Gastroesophageal sphincter (tissue), 4 donors: ENCODE results near the gene DNAH9. TPM values are rescaled to one million over a fixed set of nuclear protein-coding genes. Genes with fewer than 3 reads are reported as not detected.
A peak's percentile ranks its signal among the peaks of the same experiment; 100 is the strongest.

ENCODE experiments used
- ATAC-seq: fragments of 150-250 bp; one replicate; pipeline ENCODE4 v1.9.1; 2016; ENCODE audit warnings: mild to moderate bottlenecking, moderate library complexity
- H3K27ac ChIP-seq, 4 donors: fragments of 200-600 bp; sonication (generic) in 3 of 4; 1 replicate in 3 of 4; 2 replicates in 1 of 4; pipeline ENCODE4 v1.5.1; 2016 to 2019
- H3K27me3 ChIP-seq: fragments of 200-600 bp; sonication (generic); one replicate; pipeline ENCODE4 v1.5.1; 2019
- H3K36me3 ChIP-seq, 2 donors: fragments of 200-600 bp; sonication (generic); one replicate each; pipeline ENCODE4 v1.5.1; 2019; ENCODE audit warnings: control low read depth in 1 of 2
- H3K4me1 ChIP-seq, 3 donors: fragments of 200-600 bp; sonication (generic); 1 replicate in 2 of 3; 2 replicates in 1 of 3; pipeline ENCODE4 v1.5.1; 2016 to 2019; ENCODE audit warnings: control low read depth in 2 of 3
- H3K4me3 ChIP-seq, 2 donors: fragments of 200-600 bp; sonication (generic); one replicate each; pipeline ENCODE4 v1.5.1; 2019; ENCODE audit warnings: mild to moderate bottlenecking in 1 of 2, moderate library complexity in 1 of 2
- H3K9me3 ChIP-seq, 3 donors: fragments of 200-600 bp; sonication (generic); one replicate each; pipeline ENCODE4 v1.5.1; 2017 to 2019; ENCODE audit warnings: control low read depth in 2 of 3
- CTCF ChIP-seq, 4 experiments: fragments of 200-600 bp in 2 of 4; fragments of 450-650 bp in 2 of 4; sonication (generic) in 1 of 4; IDR thresholded peaks; one replicate each; pipeline ENCODE4 v1.5.1; 2017 to 2019; ENCODE audit warnings: antibody characterized with exemption in 4 of 4, mild to moderate bottlenecking in 2 of 4, moderate library complexity in 2 of 4
- EP300 ChIP-seq: sonication (generic); formaldehyde crosslinking; IDR thresholded peaks from one replicate; pipeline ENCODE4 v1.6.1; 2017; ENCODE audit warnings: antibody characterized with exemption, mild to moderate bottlenecking
- POLR2A ChIP-seq, 2 donors: fragments of 450-650 bp; IDR thresholded peaks; one replicate each; pipeline ENCODE4 v1.6.1; 2017; ENCODE audit warnings: antibody characterized with exemption in 2 of 2, mild to moderate bottlenecking in 2 of 2, moderate library complexity in 1 of 2
- POLR2AphosphoS5 ChIP-seq: sonication (generic); formaldehyde crosslinking; IDR thresholded peaks from one replicate; pipeline ENCODE4 v1.6.1; 2017; ENCODE audit warnings: antibody characterized with exemption
- WGBS, 2 donors: methylation state at CpG; one replicate each; pipeline ENCODE4 v1.1.5; 2018; ENCODE audit warnings: low coverage in 1 of 2; 5-methylcytosine and 5-hydroxymethylcytosine counted together
- total RNA-seq, 4 donors: library from RNA; depleted of rRNA; stranded (reverse); fragments of >200 nt; gene quantifications; one replicate each; pipeline ENCODE4 v1.1.0, GENCODE V29; 2016

DNAH9 gene
- total RNA-seq, 4 donors from 2014 or later = 0.12 to 0.15 (median 0.13) TPM; not detected in 1

DNA sequence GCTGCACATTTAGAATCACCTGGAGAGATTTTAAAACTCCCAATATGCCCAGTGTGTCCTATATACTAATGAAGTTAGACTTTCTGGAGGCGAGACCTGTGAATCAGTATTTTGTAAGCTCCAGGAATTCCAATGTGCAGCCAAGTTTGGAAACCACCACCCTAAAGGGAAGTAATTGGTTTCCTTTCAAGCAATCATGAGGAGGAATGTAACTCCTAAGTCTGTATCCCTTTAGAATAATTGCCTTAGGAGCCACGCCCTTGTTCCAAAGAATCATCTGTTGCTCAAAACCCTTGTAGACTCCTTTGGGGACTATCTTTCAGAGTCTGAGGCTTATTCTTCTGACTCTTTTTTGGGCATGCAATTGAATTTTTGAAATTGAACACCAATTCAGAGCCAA, 84.4 kb downstream of the DNAH9 start:
- Histone ChIP-seq H3K4me3 (no peak overlapping the region), H3K9me3 (no peaks in the 10 kb centered on the region), H3K27me3 (no peaks in the 10 kb centered on the region), H3K36me3 (no peaks in the 10 kb centered on the region), H3K27ac (no peak overlapping the region), H3K4me1 (no peaks in the 10 kb centered on the region)
- TF ChIP-seq POLR2AphosphoS5 = no peak
- no peak for TF ChIP-seq CTCF (IDR thresholded peaks at IDR 0.05)
- no peak for TF ChIP-seq EP300
- no peak for TF ChIP-seq POLR2A (IDR thresholded peaks at IDR 0.05)
- WGBS, 2 donors = 58 to 82% methylated on average over 2 of the region's 2 CpGs
- ATAC-seq = peak; percentile 67

DNA sequence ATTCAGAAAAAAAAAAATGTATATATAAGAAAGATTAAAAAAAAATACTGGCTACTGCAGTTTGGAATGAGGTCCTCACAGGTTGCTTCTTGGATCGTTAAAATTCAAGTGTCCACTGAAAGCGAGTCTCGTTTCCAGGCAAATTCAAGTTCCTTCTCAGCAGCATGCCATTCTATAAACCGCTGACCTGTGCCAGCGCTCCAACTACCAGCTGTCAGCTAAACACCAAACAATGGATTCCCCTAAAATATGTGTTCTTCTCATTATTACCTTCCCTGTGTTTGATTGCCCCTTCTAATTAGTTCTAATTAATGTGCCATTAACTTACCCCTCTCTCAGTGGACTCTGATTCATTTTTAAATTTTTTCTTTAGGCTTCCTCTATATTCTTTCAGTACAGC, 92.4 kb downstream of the DNAH9 start:
- Histone ChIP-seq H3K27me3 (peaks cover 7% of the 10 kb centered on the region), H3K4me1 (no peaks in the 10 kb centered on the region), H3K9me3 (no peaks in the 10 kb centered on the region), H3K36me3 (no peaks in the 10 kb centered on the region), H3K4me3 (no peak overlapping the region), H3K27ac (no peak overlapping the region)
- TF ChIP-seq POLR2A (IDR thresholded peaks at IDR 0.05) (no peak), POLR2AphosphoS5 (no peak), EP300 (no peak), CTCF (IDR thresholded peaks at IDR 0.05) (no peak)
- ATAC-seq = no peak
- WGBS, 2 donors = 62 to 64% methylated on average over 5 of the region's 5 CpGs

GRCh38 chr17:11692688-11693087, 94.4 kb downstream of the DNAH9 start:
- Histone ChIP-seq H3K27ac (no peak overlapping the region), H3K4me3 (no peak overlapping the region), H3K36me3 (no peaks in the 10 kb centered on the region), H3K4me1 (no peaks in the 10 kb centered on the region), H3K9me3 (no peaks in the 10 kb centered on the region), H3K27me3 (peaks cover 7% of the 10 kb centered on the region)
- TF ChIP-seq CTCF (IDR thresholded peaks at IDR 0.05) = no peak
- no peak for TF ChIP-seq EP300
- TF ChIP-seq POLR2A (IDR thresholded peaks at IDR 0.05) = no peak
- no peak for TF ChIP-seq POLR2AphosphoS5
- 94% methylated on average over 5 to 9 of the region's 9 CpGs for WGBS, 2 donors
- no peak for ATAC-seq

- Histone ChIP-seq H3K4me3 (no peak overlapping the region), H3K36me3 (no peaks in the 10 kb centered on the region), H3K27me3 (peaks cover 5% of the 10 kb centered on the region), H3K27ac (no peak overlapping the region), H3K9me3 (no peaks in the 10 kb centered on the region), H3K4me1 (no peaks in the 10 kb centered on the region)
- TF ChIP-seq EP300 = no peak
- TF ChIP-seq POLR2AphosphoS5 = no peak
- TF ChIP-seq POLR2A (IDR thresholded peaks at IDR 0.05) = no peak
- no peak for TF ChIP-seq CTCF (IDR thresholded peaks at IDR 0.05)
- no peak for ATAC-seq
- WGBS, 2 donors = 95% methylated on average over 7 of the region's 11 CpGs; no CpG with 5 or more reads in 1 of the 2 donors
Measured at GRCh38 chr17:11693284-11693683, 95.0 kb downstream of the DNAH9 start.

GRCh38 chr17:11700668-11701067, 102.4 kb downstream of the DNAH9 start:
- 46 to 61% methylated on average over 2 to 3 of the region's 3 CpGs for WGBS, 2 donors
- Histone ChIP-seq H3K4me1 (no peaks in the 10 kb centered on the region), H3K36me3 (no peaks in the 10 kb centered on the region)

More at GRCh38 chr17:11700668-11701067, 102.4 kb downstream of the DNAH9 start:
- H3K27ac ChIP-seq = no peak overlapping the region
- H3K9me3 ChIP-seq = no peaks in the 10 kb centered on the region
- no peak overlapping the region for H3K4me3 ChIP-seq
- no peak for ATAC-seq
- no peaks in the 10 kb centered on the region for H3K27me3 ChIP-seq
- TF ChIP-seq POLR2AphosphoS5 (no peak), POLR2A (IDR thresholded peaks at IDR 0.05) (no peak), CTCF (IDR thresholded peaks at IDR 0.05) (no peak)
